Measurements from ENCODE around the gene CARMIL1. TPM values are rescaled to one million over a fixed set of nuclear protein-coding genes. Genes with fewer than 3 reads are reported as not detected.

Gene CARMIL1
- total and polyA plus RNA-seq, 2 donors from 2014 or later: 22.3 to 51.1 TPM

DNA sequence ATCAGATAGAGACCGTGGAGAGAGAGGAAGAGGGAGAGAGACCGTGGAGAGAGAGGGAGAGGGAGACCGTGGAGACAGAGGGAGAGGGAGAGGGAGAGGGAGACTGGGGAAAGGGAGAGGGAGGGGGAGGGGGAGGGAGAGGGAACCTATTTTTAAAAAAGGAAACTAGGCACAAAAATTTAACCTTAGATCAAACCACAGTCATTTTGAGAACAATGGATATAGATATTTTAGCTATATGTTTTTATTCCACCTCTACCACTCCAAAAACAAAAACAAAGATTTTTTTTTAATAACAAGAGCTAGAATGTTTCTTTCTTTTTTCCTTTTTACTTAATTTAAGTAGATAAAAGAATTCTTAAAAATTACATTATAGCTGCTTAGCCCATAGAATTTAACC is 307.8 kb downstream of the CARMIL1 start:
- no peak overlapping the region for H3K4me3 ChIP-seq (ENCODE audit: low read length in 3 of 3)
- H3K27me3 ChIP-seq (ENCODE audit: control insufficient read depth, insufficient read depth, low read length): no peaks in the 10 kb centered on the region
- H3K9ac ChIP-seq (ENCODE audit: low read length in 3 of 3): no peak overlapping the region
- FAIRE-seq (no peak), DNase-seq (no peak)
- no peaks in the 10 kb centered on the region for H3K9me3 ChIP-seq (ENCODE audit: control insufficient read depth in 2 of 3, insufficient read depth in 1 of 3, low read length in 3 of 3)
- peaks cover 0 to 7% (median 0%) of the 10 kb centered on the region in 3 donors for H3K4me1 ChIP-seq (ENCODE audit: control insufficient read depth in 2 of 3, insufficient read depth in 2 of 3, low read depth in 1 of 3, low read length in 3 of 3)
- H3K36me3 ChIP-seq (ENCODE audit: control insufficient read depth in 2 of 3, insufficient read depth in 3 of 3, low read length in 3 of 3): no peaks in the 10 kb centered on the region
- TF ChIP-seq, protein P1, sequence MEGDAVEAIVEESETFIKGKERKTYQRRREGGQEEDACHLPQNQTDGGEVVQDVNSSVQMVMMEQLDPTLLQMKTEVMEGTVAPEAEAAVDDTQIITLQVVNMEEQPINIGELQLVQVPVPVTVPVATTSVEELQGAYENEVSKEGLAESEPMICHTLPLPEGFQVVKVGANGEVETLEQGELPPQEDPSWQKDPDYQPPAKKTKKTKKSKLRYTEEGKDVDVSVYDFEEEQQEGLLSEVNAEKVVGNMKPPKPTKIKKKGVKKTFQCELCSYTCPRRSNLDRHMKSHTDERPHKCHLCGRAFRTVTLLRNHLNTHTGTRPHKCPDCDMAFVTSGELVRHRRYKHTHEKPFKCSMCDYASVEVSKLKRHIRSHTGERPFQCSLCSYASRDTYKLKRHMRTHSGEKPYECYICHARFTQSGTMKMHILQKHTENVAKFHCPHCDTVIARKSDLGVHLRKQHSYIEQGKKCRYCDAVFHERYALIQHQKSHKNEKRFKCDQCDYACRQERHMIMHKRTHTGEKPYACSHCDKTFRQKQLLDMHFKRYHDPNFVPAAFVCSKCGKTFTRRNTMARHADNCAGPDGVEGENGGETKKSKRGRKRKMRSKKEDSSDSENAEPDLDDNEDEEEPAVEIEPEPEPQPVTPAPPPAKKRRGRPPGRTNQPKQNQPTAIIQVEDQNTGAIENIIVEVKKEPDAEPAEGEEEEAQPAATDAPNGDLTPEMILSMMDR (IDR thresholded peaks at IDR 0.05; ENCODE audit: borderline replicate concordance, extremely low read depth, insufficient read depth): no peak
- H3K27ac ChIP-seq (ENCODE audit: low read depth in 2 of 2, low read length in 2 of 2): no peak overlapping the region
- intact Hi-C loops (cut with DNase I): no loop called here

DNA sequence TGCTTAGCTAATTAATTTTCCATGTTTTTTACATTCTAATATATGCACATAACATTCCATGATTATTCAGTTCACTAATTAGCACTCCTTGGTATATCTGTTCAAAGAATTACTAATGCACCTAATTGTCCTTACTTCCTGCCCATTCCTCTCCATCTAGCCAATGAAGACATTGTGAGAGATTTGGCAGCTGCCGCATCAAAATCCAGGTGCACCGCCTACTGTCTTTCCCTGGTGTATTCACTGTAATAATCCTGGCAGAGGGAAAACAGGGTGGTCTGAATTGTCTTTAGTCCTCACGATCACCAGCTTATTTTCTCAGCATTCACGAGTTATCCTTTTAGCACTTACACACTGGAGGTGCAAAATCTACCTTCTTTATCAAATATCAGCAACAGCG is 311.8 kb downstream of the CARMIL1 start:
- Histone ChIP-seq H3K4me3 (ENCODE audit: low read length in 3 of 3) (no peak overlapping the region), H3K27ac (ENCODE audit: low read depth in 2 of 2, low read length in 2 of 2) (no peak overlapping the region), H3K9me3 (ENCODE audit: control insufficient read depth in 2 of 3, insufficient read depth in 1 of 3, low read length in 3 of 3) (no peaks in the 10 kb centered on the region), H3K27me3 (ENCODE audit: control insufficient read depth, insufficient read depth, low read length) (no peaks in the 10 kb centered on the region), H3K36me3 (ENCODE audit: control insufficient read depth in 2 of 3, insufficient read depth in 3 of 3, low read length in 3 of 3) (no peaks in the 10 kb centered on the region), H3K4me1 (ENCODE audit: control insufficient read depth in 2 of 3, insufficient read depth in 2 of 3, low read depth in 1 of 3, low read length in 3 of 3) (no peaks in the 10 kb centered on the region), H3K9ac (ENCODE audit: low read length in 3 of 3) (no peak overlapping the region)
- no peak for DNase-seq
- FAIRE-seq: no peak
- intact Hi-C loops (cut with DNase I): no loop called here
- TF ChIP-seq, protein P1 (IDR thresholded peaks at IDR 0.05; ENCODE audit: borderline replicate concordance, extremely low read depth, insufficient read depth): no peak

DNA sequence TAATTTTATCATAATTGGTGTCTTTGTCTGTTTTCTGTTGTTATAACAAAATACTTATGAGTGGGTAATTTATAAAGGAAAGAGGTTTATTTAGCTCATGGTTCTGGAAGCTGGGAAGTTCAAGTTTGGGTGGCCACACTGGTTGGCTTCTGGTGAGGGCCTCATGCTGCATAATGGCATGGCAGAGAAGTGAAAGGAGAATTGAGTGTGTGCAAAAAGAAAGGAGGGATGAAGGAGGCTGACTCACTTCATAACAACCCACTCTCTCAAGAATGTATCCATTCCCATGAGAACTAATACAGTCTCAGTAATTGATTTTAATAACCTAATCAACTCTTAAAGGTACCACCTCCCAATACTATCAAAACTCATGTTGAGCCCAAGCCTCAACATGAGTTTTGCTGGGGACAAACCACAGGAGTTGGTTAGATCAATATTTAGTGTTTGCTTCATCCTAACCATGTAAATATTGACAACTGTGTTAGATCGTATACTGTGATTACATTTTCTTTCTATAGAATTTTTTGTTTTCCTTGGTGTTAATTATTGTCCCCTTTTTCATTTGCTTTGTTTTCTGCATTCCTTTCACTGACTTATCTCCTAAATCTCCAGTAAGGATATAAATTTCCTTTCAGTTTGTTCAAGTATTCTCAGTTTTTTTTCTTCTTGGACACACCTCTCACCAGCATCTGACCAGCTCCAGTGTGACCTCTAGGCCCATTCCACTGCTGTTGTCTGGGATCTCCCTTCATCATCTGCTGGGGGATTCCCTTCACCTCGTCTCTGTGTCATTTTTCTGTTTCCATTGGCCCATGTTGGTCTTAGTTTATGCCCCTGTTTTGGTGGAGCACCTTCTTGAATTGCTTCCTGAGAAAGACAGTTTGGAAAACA is 318.0 kb downstream of the CARMIL1 start:
- Histone ChIP-seq H3K4me3 (ENCODE audit: low read length in 3 of 3) (no peak overlapping the region), H3K9me3 (ENCODE audit: control insufficient read depth in 2 of 3, insufficient read depth in 1 of 3, low read length in 3 of 3) (no peaks in the 10 kb centered on the region), H3K36me3 (ENCODE audit: control insufficient read depth in 2 of 3, insufficient read depth in 3 of 3, low read length in 3 of 3) (no peaks in the 10 kb centered on the region), H3K27me3 (ENCODE audit: control insufficient read depth, insufficient read depth, low read length) (no peaks in the 10 kb centered on the region), H3K9ac (ENCODE audit: low read length in 3 of 3) (no peak overlapping the region), H3K4me1 (ENCODE audit: control insufficient read depth in 2 of 3, insufficient read depth in 2 of 3, low read depth in 1 of 3, low read length in 3 of 3) (peaks cover 0 to 6% (median 0%) of the 10 kb centered on the region in 3 donors), H3K27ac (ENCODE audit: low read depth in 2 of 2, low read length in 2 of 2) (no peak overlapping the region)
- DNase-seq (no peak), FAIRE-seq (no peak)
- TF ChIP-seq, protein P1 (IDR thresholded peaks at IDR 0.05; ENCODE audit: borderline replicate concordance, extremely low read depth, insufficient read depth): no peak
- intact Hi-C loops (cut with DNase I): no loop called here

All from kidney (tissue), 14 donors.